NB4 (cell line): Measurements from ENCODE around the gene SDF4.

ENCODE experiments used
- DNase-seq: peaks from one replicate; pipeline ENCODE4 v3.0.0; 2010; ENCODE audit warnings: low read depth
- H3K4me3 ChIP-seq: one replicate; pipeline ENCODE4 v1.5.1; 2011; ENCODE audit warnings: mild to moderate bottlenecking, low read depth, low read length, moderate library complexity
- CTCF ChIP-seq: IDR thresholded peaks from one replicate; pipeline ENCODE4 v1.5.1; 2012; ENCODE audit warnings: low read depth, low read length
- MAX ChIP-seq: IDR thresholded peaks from 2 replicates; pipeline ENCODE4 v1.6.1; 2011; ENCODE audit warnings: low read depth, low read length
- MYC ChIP-seq: IDR thresholded peaks from 2 replicates; pipeline ENCODE4 v1.6.1; 2011; ENCODE audit warnings: low read depth, low read length
- POLR2A ChIP-seq: IDR thresholded peaks from 2 replicates; pipeline ENCODE4 v1.6.1; 2011; ENCODE audit warnings: mild to moderate bottlenecking; ENCODE audit not compliant: insufficient read length; ENCODE audit errors: extremely low read depth

SDF4 gene

GRCh38 chr1:1187938-1188337 is 43.9 kb downstream of the SDF4 start:
- DNase-seq, result no peak
- H3K4me3 ChIP-seq, result no peak overlapping the region
- no peak for TF ChIP-seq CTCF
- no peak for TF ChIP-seq MAX
- no peak for TF ChIP-seq MYC
- TF ChIP-seq POLR2A, result no peak

- no peak overlapping the region for H3K4me3 ChIP-seq
- DNase-seq, result no peak
- TF ChIP-seq CTCF (no peak), POLR2A (no peak), MAX (no peak), MYC (no peak)
Measured at GRCh38 chr1:1185101-1185765, 46.6 kb downstream of the SDF4 start.

- no peak for TF ChIP-seq CTCF
- no peak for TF ChIP-seq POLR2A
- no peak for TF ChIP-seq MYC
- TF ChIP-seq MAX, result no peak
- DNase-seq, result no peak
- no peak overlapping the region for H3K4me3 ChIP-seq
Measured at GRCh38 chr1:1183833-1184775, 47.7 kb downstream of the SDF4 start.

GRCh38 chr1:1183221-1183747 is 48.5 kb downstream of the SDF4 start:
- DNase-seq, result no peak
- no peak for TF ChIP-seq MYC
- TF ChIP-seq MAX, result no peak
- TF ChIP-seq CTCF, result no peak

GRCh38 chr1:1182491-1183220 is 49.1 kb downstream of the SDF4 start:
- no peak for TF ChIP-seq POLR2A
- TF ChIP-seq MYC, result no peak
- no peak for TF ChIP-seq CTCF
- TF ChIP-seq MAX, result no peak
- no peak overlapping the region for H3K4me3 ChIP-seq
- DNase-seq, result no peak

More at GRCh38 chr1:1183221-1183747, 48.5 kb downstream of the SDF4 start:
- H3K4me3 ChIP-seq, result no peak overlapping the region
